Measurements from ENCODE around the gene TEX38. TPM values are rescaled to one million over a fixed set of nuclear protein-coding genes. Genes with fewer than 3 reads are reported as not detected.

The TEX38 gene
- total RNA-seq: not detected

DNA sequence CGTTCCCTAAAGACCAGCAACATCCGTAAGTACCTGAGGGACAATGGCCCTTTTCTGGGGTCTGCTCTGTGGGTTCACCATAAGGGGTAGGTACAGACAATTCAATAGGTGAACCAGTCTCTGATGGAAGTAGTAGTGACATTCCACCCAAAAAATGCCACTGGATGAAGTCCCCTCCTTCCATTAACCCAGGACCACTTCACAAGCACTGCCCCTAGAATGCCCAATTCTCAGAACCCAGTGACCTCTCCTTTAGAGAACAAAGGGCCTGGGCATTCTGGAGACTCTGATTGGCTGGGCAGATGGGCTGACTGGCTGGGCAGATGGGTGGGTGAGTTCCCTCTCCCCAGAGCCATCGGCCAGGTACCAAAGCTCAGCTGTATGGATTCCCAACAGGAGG lies at the start of gene TEX38:
TSS of gene TEX38 (plus strand) at position 301 of the 400 bp plus-strand sequence. CDS start at position 382, 81 bp downstream.
- DNase-seq (no peak), ATAC-seq (no peak)
- Mint-ChIP-seq H3K27ac (no peak within 1 kb of the TSS), H3K4me1 (peaks cover 41% of the 10 kb centered on the region), H3K27me3 (no peaks in the 10 kb centered on the region), H3K4me3 (no peak within 1 kb of the TSS), H3K9me3 (ENCODE audit: low read depth) (no peaks in the 10 kb centered on the region), H3K36me3 (peaks cover 10% of the 10 kb centered on the region)
- CTCF ChIA-PET: no interaction called here

DNA sequence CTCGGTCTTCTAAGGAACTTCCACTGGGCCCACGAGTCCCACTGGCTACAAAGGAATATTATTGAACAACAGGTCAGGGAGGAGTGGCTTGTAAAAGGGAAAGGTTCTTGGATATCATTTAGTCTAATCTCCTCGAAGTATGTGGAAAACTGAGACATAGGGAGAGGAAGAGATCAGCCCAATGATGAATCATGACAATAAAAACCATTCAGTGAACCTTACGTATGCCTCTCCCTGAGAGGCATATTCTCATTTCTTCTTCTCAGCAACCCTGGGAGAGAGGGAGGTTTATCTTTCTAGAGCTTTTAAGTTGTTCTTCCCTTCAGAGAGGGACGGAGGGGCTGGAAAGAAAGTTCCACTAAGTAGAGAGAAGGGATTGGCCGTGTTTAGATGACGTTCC lies 49.7 kb upstream of the TEX38 start:
- no peak for ATAC-seq

DNA sequence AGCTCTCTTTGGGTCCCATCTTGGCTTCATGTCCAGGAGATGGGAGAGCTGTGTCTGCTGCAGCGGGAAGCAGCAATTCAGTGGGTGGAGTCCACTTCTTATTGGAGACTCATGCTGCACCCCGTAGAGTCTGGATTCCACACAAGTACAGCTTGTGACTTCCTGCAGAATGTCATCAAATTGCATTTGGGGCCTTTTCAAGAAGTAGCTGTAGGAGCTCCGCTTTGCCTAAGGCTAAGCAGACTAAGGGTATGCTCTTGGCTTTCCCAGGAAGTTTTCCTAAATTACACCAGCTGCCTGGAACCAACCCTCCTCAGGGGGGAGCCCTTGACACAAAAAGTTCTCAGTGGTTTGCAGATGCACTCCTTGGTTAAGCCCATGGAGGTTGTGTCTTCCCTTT lies 49.3 kb upstream of the TEX38 start:
- H3K4me3 Mint-ChIP-seq: no peak overlapping the region
- no peaks in the 10 kb centered on the region for H3K9me3 Mint-ChIP-seq (ENCODE audit: low read depth)
- H3K27me3 Mint-ChIP-seq: no peaks in the 10 kb centered on the region
- H3K36me3 Mint-ChIP-seq: no peaks in the 10 kb centered on the region
- H3K27ac Mint-ChIP-seq: no peak overlapping the region
- ATAC-seq (no peak), DNase-seq (no peak)
- H3K4me1 Mint-ChIP-seq: peaks cover 17% of the 10 kb centered on the region
- CTCF ChIA-PET: interaction anchor here (1.0 to 3.8 kb wide), 5 partner anchors 8 to 102 kb away, joined by 4 to 19 read pairs (median 4); no protein-coding TSS in a partner anchor

More for the DNA sequence above, 49.7 kb upstream of the TEX38 start:
- H3K27me3 Mint-ChIP-seq: no peaks in the 10 kb centered on the region
- H3K4me3 Mint-ChIP-seq: no peak overlapping the region
- peaks cover 21% of the 10 kb centered on the region for H3K4me1 Mint-ChIP-seq
- no peak overlapping the region for H3K27ac Mint-ChIP-seq
- H3K36me3 Mint-ChIP-seq: no peaks in the 10 kb centered on the region
- CTCF ChIA-PET: interaction anchor here (1.0 to 3.8 kb wide), 6 partner anchors 9 to 103 kb away, joined by 3 to 19 read pairs (median 4); no protein-coding TSS in a partner anchor
- no peaks in the 10 kb centered on the region for H3K9me3 Mint-ChIP-seq (ENCODE audit: low read depth)
- no peak for DNase-seq

DNA sequence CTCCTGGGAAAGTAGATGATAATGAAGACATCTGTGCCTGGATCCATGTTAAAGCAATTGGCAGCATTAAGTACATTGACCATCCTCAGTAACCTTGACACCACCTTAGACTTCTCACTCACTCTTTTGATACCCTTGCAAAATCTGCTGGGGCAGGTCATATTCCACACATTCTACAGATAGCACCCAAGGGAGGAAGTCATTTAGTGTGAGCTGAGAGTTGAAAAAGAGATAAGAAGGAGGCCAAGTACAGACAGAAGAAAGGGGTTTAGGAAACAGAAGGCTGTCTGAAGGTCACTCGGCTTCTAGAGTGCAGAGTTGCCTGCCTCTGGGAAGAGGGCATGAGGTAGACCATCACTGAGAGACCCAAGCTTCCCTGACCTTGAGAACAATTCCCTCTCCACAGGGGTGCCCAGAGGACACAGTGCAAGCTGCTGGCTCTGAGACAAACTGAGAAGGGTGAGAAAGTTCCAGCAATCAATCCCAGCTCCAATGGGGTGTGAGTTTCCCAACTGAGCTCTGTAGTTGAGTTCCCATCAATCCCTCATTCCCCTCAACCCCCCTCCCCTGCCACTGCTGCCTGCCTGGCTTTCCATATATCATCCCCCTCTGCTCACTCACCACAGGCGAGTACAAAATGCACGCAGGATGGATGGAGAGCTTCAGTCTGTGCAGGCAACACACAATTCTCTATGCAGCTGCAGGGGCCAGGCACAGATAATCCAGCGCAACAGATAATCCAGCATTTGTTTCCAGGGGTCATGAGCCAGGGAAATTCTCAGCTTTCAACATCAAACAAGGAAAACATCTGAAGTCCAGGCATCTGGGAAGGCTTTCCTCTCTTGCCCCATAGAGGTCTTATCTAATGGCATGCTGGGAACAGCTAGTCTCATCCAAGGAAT lies 47.7 kb upstream of the TEX38 start:
- DNase-seq (no peak), ATAC-seq (no peak)
- no peak overlapping the region for H3K4me3 Mint-ChIP-seq
- H3K4me1 Mint-ChIP-seq: peaks cover 8% of the 10 kb centered on the region
- CTCF ChIA-PET: interaction anchor here (0.8 to 3.8 kb wide), 2 partner anchors 8 to 101 kb away, joined by 3 to 19 read pairs; no protein-coding TSS in a partner anchor
- H3K36me3 Mint-ChIP-seq: no peaks in the 10 kb centered on the region
- no peaks in the 10 kb centered on the region for H3K27me3 Mint-ChIP-seq
- H3K9me3 Mint-ChIP-seq (ENCODE audit: low read depth): no peaks in the 10 kb centered on the region
- no peak overlapping the region for H3K27ac Mint-ChIP-seq

DNA sequence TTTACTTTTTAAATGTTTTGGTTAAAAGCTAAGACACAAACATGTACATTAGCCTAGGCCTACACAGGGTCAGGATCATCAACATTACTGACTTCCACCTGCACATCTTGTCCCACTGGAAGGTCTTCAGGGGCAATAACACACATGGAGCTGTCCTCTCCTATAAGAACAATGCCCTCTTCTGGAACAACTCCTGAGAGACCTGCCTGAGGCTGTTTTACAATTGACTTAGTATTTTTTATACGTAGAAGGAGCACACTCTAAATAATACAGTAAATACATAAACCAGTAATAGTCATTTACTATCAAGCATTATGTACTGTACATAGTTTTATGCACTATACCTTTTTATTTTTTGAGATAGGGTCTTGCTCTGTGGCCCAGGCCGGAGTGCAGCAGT lies 40.9 kb upstream of the TEX38 start:
- H3K27ac Mint-ChIP-seq: no peak overlapping the region
- DNase-seq: no peak
- CTCF ChIA-PET: interaction anchor here (1.6 kb wide), 1 partner anchor 8 kb away, joined by 4 read pairs; no protein-coding TSS in a partner anchor
- no peaks in the 10 kb centered on the region for H3K9me3 Mint-ChIP-seq (ENCODE audit: low read depth)
- ATAC-seq: no peak
- no peak overlapping the region for H3K4me3 Mint-ChIP-seq
- H3K4me1 Mint-ChIP-seq: no peaks in the 10 kb centered on the region
- peaks cover 8% of the 10 kb centered on the region for H3K36me3 Mint-ChIP-seq
- H3K27me3 Mint-ChIP-seq: no peaks in the 10 kb centered on the region

DNA sequence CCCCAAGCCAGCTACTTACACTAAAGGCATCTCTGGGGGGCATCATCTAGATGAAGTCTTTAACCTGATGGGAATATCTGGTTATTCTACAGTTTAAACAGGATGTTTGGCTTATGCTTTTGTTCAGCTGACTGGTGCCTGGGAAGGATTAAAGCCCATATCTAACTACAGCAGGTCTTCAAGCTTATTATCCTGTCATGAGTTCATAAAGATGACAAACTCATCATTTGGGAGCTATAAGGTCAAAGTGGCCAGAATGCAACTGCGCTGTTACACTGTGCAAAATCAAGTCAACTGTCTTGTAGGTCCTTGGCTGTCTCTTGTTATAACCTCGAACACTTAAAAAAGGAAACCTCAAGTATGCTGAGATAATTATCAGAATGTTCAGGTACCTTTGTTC lies 36.4 kb upstream of the TEX38 start:
- H3K27ac Mint-ChIP-seq: no peak overlapping the region
- CTCF ChIA-PET: no interaction called here
- H3K4me3 Mint-ChIP-seq: no peak overlapping the region
- DNase-seq (no peak), ATAC-seq (no peak)
- no peaks in the 10 kb centered on the region for H3K9me3 Mint-ChIP-seq (ENCODE audit: low read depth)
- H3K36me3 Mint-ChIP-seq: peaks cover 10% of the 10 kb centered on the region
- H3K4me1 Mint-ChIP-seq: no peaks in the 10 kb centered on the region
- no peaks in the 10 kb centered on the region for H3K27me3 Mint-ChIP-seq

DNA sequence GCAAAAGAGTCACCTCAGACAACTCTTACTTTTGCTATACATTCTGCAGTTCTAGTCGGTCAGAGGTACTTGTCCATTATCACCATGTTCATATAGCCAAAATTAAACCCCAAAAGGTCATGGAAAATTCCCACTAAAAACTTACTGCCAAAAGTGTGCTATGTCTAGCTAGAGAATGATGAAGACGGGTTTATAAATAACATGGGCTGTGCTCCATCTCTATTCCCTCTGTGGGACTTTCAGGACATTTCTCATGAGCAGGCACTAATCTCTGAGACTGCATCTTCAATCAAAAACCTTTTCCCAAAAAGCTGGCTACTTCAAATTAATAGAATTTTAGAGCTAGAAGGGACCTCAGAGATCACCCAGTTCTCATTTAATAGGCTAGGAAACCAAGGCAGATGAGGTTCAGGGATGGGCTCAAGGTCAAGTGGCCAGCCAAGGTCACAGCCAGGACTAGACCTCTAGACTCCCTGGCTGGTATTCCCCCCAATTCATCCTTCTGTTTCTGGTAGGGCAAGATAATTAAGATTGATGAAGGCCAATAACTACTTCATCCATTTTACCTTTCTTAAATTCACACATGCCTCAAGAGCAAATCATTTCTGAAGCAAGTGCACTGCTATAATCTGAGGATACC lies 34.1 kb upstream of the TEX38 start:
- H3K9me3 Mint-ChIP-seq (ENCODE audit: low read depth): no peaks in the 10 kb centered on the region

DNA sequence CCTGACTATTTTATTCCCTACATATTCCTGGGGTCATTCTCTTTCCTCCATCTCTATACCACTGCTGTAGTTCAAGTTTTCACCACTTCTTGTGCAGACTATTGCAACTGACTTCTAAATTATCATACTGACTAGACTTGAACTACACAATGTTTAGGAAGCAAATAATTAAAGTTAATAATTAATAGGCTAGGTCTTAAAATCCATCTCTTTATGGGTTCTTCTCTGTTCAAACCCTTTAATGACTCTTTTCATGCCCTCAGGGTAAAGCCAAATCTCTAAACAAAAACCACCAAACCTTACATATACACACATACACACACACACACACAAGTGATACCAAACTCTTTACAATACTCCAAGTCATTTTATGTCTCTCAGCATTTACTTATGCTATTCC lies 32.7 kb upstream of the TEX38 start:
- Mint-ChIP-seq H3K4me3 (no peak overlapping the region), H3K4me1 (no peaks in the 10 kb centered on the region), H3K36me3 (peaks cover 19% of the 10 kb centered on the region), H3K27ac (no peak overlapping the region), H3K9me3 (ENCODE audit: low read depth) (no peaks in the 10 kb centered on the region), H3K27me3 (no peaks in the 10 kb centered on the region)
- CTCF ChIA-PET: no interaction called here
- DNase-seq (no peak), ATAC-seq (no peak)

More for the DNA sequence above, 34.1 kb upstream of the TEX38 start:
- H3K4me1 Mint-ChIP-seq: no peaks in the 10 kb centered on the region
- ATAC-seq (no peak), DNase-seq (no peak)
- H3K36me3 Mint-ChIP-seq: peaks cover 16% of the 10 kb centered on the region
- H3K27me3 Mint-ChIP-seq: no peaks in the 10 kb centered on the region
- no peak overlapping the region for H3K4me3 Mint-ChIP-seq
- CTCF ChIA-PET: interaction anchor here (1.4 kb wide), 1 partner anchor 12 kb away, joined by 3 read pairs; no protein-coding TSS in a partner anchor
- H3K27ac Mint-ChIP-seq: no peak overlapping the region

DNA sequence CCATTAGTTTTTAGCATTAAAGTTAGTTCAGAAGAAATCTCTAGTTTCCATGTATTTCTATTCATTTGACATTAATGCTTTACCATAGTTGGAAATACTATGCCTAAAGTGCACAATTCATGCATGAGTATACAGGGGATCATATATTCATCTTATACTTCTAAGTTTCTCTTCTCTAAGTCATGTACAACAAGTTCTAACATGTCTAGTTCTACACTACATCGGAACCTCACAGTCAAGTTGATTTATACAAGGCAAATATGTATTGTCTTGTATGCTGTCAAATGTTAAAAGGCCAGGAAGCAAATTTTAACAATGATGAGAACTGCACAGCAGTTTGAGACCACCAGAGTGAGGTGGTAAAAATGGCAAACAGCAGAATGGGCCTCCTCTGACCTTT lies 32.1 kb upstream of the TEX38 start:
- H3K4me3 Mint-ChIP-seq: no peak overlapping the region
- peaks cover 19% of the 10 kb centered on the region for H3K36me3 Mint-ChIP-seq
- H3K4me1 Mint-ChIP-seq: no peaks in the 10 kb centered on the region
- no peaks in the 10 kb centered on the region for H3K27me3 Mint-ChIP-seq
- no peak for DNase-seq
- H3K27ac Mint-ChIP-seq: no peak overlapping the region
- no peaks in the 10 kb centered on the region for H3K9me3 Mint-ChIP-seq (ENCODE audit: low read depth)
- ATAC-seq: no peak
- CTCF ChIA-PET: no interaction called here

DNA sequence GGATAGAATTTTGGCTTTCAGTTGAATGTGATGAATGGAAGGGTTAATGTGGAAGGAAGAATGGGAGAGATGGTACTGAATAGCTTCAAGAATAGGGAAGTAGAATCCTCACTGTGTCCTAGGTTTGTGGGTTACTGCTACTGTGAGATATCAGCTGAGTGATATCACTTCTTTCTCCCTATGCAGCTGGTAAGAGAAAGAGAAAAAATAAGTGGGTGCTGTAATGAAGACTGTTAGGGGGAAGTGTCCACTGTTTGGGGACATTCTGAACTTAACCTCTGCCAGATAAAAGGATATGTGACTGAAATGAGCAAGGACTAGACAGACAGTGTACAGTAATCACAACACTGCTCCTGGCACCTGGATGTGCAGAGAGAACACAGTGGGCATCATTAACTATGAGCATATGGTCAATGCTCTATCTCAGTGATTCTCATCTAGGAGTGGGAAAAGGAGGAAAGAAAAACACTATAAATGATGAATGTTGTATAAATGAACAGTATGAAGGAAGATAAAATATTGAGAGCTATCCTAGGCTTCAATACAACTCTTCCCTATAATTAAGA lies 29.5 kb upstream of the TEX38 start:
- peaks cover 19% of the 10 kb centered on the region for H3K36me3 Mint-ChIP-seq
- H3K9me3 Mint-ChIP-seq (ENCODE audit: low read depth): peaks cover 2% of the 10 kb centered on the region
- H3K4me1 Mint-ChIP-seq: no peaks in the 10 kb centered on the region
- no peak for ATAC-seq
- no peak overlapping the region for H3K27ac Mint-ChIP-seq
- no peaks in the 10 kb centered on the region for H3K27me3 Mint-ChIP-seq
- CTCF ChIA-PET: interaction anchor here (1.1 kb wide), 1 partner anchor 94 kb away, joined by 3 read pairs; no protein-coding TSS in a partner anchor
- no peak overlapping the region for H3K4me3 Mint-ChIP-seq
- no peak for DNase-seq

DNA sequence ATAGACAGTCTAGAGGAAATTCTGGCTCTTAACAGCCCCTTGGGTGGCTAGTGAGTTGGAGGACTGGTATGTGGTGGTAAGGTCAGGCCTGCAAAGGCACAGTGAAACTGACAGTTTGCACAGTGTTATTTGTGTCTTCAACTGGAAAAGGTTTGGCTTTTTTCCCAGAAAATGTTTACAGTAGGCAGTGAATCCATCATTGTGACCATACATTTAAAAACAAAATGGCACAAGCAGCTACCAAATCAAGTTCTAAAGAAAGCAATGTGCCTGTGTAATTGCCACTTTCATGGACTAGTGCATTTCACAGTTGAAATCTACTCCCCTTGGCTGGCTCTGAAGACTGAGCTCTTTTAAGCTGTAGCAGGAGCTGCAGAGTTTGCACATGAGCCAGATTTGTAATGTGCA lies 28.3 kb upstream of the TEX38 start:
- DNase-seq (no peak), ATAC-seq (no peak)
- no peaks in the 10 kb centered on the region for H3K27me3 Mint-ChIP-seq
- H3K36me3 Mint-ChIP-seq: peaks cover 28% of the 10 kb centered on the region
- CTCF ChIA-PET: interaction anchor here (1.1 to 1.6 kb wide), 2 partner anchors 10 to 82 kb away, joined by 3 to 4 read pairs; no protein-coding TSS in a partner anchor
- no peak overlapping the region for H3K4me3 Mint-ChIP-seq
- no peaks in the 10 kb centered on the region for H3K4me1 Mint-ChIP-seq
- no peak overlapping the region for H3K27ac Mint-ChIP-seq
- peaks cover 2% of the 10 kb centered on the region for H3K9me3 Mint-ChIP-seq (ENCODE audit: low read depth)

DNA sequence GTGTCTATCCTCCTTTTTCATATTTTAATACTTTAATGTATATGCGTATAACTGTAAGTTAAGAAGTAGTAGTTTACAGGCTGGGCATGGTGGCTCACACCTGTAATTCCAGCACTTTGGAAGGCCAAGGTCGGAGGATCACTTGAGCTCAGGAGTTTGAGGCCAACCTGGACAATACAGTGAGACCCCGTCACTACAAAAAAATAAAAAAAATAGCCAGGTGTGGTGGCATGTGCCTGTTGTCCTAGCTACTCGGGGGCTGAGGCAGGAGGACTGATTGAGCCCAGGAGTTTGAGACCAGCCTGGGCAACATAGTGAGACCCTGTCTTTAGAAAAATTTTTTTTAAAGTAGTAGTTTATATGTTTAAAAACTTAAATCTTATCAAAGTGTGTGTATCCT lies 25.8 kb upstream of the TEX38 start:
- Mint-ChIP-seq H3K4me3 (no peak overlapping the region), H3K27ac (no peak overlapping the region), H3K27me3 (no peaks in the 10 kb centered on the region), H3K4me1 (no peaks in the 10 kb centered on the region), H3K9me3 (ENCODE audit: low read depth) (peaks cover 7% of the 10 kb centered on the region), H3K36me3 (peaks cover 46% of the 10 kb centered on the region)
- DNase-seq: no peak
- ATAC-seq: no peak
- CTCF ChIA-PET: no interaction called here

DNA sequence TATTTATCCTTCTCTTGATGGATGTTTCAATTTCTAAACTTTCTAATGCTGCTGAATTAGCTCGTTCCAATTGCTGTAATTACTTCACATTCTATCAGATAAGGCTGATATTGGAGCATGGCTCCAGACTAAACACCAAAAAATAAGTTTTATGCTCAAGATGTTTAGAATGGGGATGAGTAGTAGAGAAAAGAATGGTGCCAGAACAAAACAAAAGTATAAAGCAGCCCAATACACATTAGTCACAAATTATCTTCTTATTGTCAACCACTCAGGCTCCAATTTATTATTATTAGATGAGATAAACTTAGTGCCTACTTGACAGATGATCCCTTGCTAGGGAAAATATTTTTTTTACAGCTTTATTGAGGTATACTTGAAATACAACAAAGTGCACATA lies 25.3 kb upstream of the TEX38 start:
- ATAC-seq (no peak), DNase-seq (no peak)
- no peak overlapping the region for H3K27ac Mint-ChIP-seq
- H3K9me3 Mint-ChIP-seq (ENCODE audit: low read depth): peaks cover 7% of the 10 kb centered on the region
- CTCF ChIA-PET: interaction anchor here (1.9 kb wide), 1 partner anchor 11 kb away, joined by 4 read pairs; no protein-coding TSS in a partner anchor
- no peaks in the 10 kb centered on the region for H3K4me1 Mint-ChIP-seq
- no peaks in the 10 kb centered on the region for H3K27me3 Mint-ChIP-seq
- H3K36me3 Mint-ChIP-seq: peaks cover 47% of the 10 kb centered on the region
- no peak overlapping the region for H3K4me3 Mint-ChIP-seq
